Activated CD8-positive, alpha-beta memory T cell treated with anti-CD3 and anti-CD28 coated beads for 36 hours (primary cell): ENCODE results near the gene TREML1. TPM values are rescaled to one million over a fixed set of nuclear protein-coding genes. Genes with fewer than 3 reads are reported as not detected.
"Not testable (repeated sequence)": the region's sequence is repeated elsewhere in the genome, so short reads cannot be mapped to it uniquely, and the experiment has no call there.

Experiments
- CTCF ChIA-PET: fragments of 350-600 bp; sonication (Branson Sonifier 250); formaldehyde crosslinking; loops from one replicate; lab custom pipeline; 2021; ENCODE audit warnings: antibody characterized with exemption; lab: Charles Lee
- POLR2A ChIA-PET: fragments of 350-600 bp; sonication (Branson Sonifier 250); formaldehyde crosslinking; loops from one replicate; lab custom pipeline; 2021; ENCODE audit warnings: antibody characterized with exemption; lab: Charles Lee
- total RNA-seq, 2 experiments: library from RNA; stranded (reverse); gene quantifications; one replicate each; pipeline ENCODE4 v1.2.3, GENCODE V29; 2021

Gene TREML1
- total RNA-seq, 2 experiments from 2014 or later, result not detected

DNA sequence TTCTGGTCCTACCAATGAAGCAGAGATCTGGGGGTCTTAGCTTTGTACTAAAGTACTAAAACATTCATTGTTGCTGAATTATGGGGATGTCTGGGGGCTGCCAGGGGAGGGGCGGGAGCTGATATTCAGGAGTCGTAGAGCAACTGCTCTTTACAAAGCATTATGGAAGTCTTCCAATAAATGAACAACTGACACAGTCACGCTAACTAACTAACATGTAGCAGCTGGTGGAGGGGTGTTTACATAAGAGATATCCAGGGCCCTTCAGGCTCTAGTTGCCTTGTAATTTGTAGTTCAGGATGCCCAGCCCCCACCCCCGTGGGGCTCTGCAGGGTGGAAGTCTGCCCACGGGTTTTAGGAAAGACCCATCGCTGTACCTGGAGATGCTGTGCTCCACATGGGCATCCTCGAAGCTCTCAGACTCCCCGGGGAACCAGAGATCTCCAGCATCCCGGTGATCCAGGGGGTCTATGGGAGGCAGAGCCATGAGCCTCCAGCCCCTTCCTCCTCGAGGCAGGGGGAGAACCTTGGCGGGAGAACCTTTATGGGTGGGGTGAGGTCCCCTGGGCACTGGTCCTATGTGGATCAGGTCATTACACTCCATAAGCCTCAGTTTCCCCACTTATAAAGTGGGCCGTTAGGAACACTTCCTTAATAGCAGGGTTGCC lies 5.4 kb upstream of the TREML1 start:
- ChIA-PET POLR2A (no interaction called here), CTCF (no interaction called here)

GRCh38 chr6:41157323-41157722 lies 3.2 kb upstream of the TREML1 start:
- CTCF ChIA-PET, result no interaction called here
- POLR2A ChIA-PET, result no interaction called here

DNA sequence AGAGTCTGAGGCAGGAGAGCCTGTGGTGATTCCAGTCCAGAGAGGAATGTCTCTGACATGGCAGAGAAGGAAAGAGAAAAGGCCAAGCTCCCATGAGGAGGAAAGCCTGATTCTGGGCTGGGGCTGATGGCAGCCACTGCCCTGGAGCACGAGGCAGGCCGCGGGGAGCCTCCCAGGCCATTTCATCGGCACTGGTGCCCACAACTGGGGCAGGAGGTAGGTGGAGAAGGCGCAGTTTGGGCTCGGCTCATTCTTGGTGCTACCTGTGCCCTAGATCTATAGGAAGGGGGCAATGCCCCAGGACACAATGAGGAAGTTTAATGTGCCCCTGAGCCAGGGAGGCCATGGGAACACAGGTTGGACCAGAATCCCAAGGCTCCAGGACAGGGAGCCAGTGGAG lies 2.6 kb upstream of the TREML1 start:
- POLR2A ChIA-PET, result no interaction called here
- CTCF ChIA-PET, result no interaction called here

- POLR2A ChIA-PET, result no interaction called here
- CTCF ChIA-PET, result no interaction called here
These were observed 1.9 kb upstream of the TREML1 start for GRCh38 chr6:41156001-41156400.

GRCh38 chr6:41155132-41155805 lies 1.1 kb upstream of the TREML1 start:
- ChIA-PET CTCF (no interaction called here), POLR2A (no interaction called here)

GRCh38 chr6:41153451-41153850 lies 696 bp downstream of the TREML1 start:
- CTCF ChIA-PET, result no interaction called here
- POLR2A ChIA-PET, result no interaction called here

DNA sequence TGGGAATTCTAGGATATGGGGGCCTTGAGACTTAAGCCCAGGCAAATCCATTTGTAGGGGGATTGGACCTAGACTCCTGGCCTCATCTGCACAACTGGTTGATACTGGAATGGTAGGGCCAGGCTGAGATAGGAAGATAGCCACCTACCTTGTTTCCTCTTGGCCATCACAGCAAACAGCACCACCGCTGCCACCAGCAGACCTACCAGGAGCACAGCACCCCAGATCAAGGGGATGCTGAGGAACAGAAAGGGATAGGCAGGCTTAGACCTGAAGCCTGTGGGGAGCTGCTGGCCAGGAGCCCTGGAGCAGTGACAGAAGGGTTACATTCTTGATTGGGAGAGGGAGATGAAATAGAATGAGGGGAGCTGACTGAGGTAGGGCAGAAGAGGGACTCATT lies 3.5 kb downstream of the TREML1 start:
- POLR2A ChIA-PET, result no interaction called here
- CTCF ChIA-PET, result no interaction called here

DNA sequence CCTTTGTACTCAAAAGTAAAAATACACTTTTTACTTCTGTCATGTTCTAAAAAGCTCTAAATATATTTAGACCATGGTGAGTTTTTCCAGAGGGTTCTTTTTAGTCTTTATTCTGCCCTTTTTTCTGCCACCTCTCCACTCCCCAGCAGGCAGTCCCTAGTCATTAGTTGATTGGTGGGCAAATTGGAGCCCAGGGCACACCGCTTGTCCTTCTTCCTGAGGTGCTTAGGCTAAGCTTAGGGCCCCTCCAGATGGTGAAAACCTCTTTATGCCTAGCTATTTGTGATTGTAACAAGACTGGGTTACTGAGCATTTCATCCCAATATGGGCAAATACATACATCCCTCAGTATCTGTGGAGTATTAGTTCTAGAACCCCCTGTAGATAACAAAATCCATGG lies 6.2 kb downstream of the TREML1 start:
- CTCF ChIA-PET, result no interaction called here
- POLR2A ChIA-PET, result no interaction called here

- ChIA-PET CTCF (no interaction called here), POLR2A (no interaction called here)
These were observed 17.2 kb downstream of the TREML1 start for GRCh38 chr6:41136911-41137310.

GRCh38 chr6:41135062-41135832 lies 18.9 kb downstream of the TREML1 start:
- ChIA-PET POLR2A (no interaction called here), CTCF (no interaction called here)

- ChIA-PET POLR2A (no interaction called here), CTCF (no interaction called here)
These were observed 21.9 kb downstream of the TREML1 start for GRCh38 chr6:41132254-41132653.

- ChIA-PET CTCF (no interaction called here), POLR2A (no interaction called here)
These were observed 28.9 kb downstream of the TREML1 start for GRCh38 chr6:41125282-41125681.

GRCh38 chr6:41122918-41123317 lies 31.2 kb downstream of the TREML1 start:
- POLR2A ChIA-PET, result no interaction called here
- CTCF ChIA-PET, result no interaction called here

- POLR2A ChIA-PET, result no interaction called here
- CTCF ChIA-PET, result no interaction called here
These were observed 31.8 kb downstream of the TREML1 start for GRCh38 chr6:41122373-41122772.

DNA sequence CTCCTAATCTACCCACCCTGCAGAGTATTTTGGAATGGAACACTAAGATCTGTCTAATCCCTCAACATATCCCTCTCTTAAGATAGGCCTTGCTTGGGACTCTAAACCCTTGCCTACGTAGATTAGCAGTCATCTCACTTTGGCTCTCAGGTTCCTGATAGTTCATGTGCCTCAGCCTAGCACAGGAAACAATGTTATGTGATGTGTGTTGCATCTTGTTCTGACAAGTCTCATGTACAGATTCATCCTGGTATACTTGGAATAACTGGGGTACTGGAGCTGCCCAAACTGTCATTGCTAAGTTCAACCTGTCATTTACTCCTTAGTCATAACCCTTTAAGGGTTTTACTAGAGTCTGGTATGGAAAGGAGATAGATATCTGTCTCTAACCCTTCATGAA lies 34.1 kb downstream of the TREML1 start:
- CTCF ChIA-PET, result no interaction called here

GRCh38 chr6:41119508-41119907 lies 34.6 kb downstream of the TREML1 start:
- POLR2A ChIA-PET, result no interaction called here
- CTCF ChIA-PET, result interaction anchor here (1.2 kb wide), 1 partner anchor 15 kb away, joined by 3 read pairs; no protein-coding TSS in a partner anchor

More for the DNA sequence above, 34.1 kb downstream of the TREML1 start:
- POLR2A ChIA-PET, result no interaction called here

DNA sequence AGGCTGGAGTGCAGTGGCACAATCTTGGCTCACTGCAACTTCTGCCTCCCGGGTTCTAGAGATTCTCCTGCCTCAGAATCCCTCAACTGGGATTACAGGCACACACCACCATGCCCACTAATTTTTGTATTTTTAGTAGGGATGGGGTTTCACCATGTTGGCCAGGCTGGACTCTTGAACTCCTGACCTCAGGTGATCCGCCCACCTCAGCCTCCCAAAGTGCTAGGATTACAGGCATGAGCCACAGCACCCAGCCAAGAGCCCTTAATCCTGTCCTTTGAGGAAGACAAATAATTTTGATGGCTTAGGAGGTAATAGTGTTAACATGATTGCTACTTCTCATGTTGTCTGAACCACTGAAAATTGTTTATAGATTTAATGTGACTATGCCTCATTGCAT lies 39.1 kb downstream of the TREML1 start:
- POLR2A ChIA-PET, CTCF ChIA-PET: not testable (repeated sequence)

DNA sequence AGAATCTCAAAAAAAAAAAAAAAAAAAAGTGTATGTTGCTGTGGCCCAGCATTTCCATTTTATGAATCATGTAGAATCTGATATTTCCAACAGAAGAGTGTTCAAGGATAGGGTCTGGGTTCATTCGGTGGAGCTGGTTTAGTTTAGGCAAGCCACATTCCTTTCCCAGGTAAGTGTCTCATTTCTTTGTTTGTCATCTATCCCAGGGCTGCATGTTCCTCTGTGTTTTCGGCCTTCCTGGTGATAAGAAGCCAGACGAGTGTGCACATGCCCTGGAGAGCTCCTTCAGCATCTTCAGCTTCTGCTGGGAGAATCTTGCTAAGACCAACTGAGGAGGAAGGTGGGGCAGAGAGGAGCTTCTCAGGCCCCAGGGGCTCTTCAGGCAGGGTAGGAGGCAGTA lies 43.1 kb downstream of the TREML1 start:
- POLR2A ChIA-PET, result no interaction called here

DNA sequence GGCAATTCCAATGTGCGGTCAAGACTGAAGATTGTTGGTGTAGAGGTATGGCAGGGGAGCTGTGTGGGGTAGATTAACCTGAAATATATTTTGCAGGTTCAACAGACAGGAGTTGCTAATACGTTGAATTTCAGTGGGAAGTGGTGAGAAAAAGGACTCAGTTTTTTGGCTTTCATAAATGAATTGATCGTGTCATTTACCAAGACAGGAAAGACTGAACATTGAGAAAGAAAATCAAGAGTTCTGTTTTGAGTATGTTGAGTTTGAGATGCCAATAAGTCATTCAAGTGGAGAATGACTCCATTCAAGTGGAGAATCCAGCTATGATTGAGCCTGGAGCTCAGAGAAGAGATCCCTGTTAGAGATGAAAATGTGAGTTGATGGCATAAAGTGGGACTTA lies 50.3 kb downstream of the TREML1 start:
- POLR2A ChIA-PET, result no interaction called here
- CTCF ChIA-PET, result interaction anchor here (1.5 to 2.2 kb wide), 2 partner anchors 12 to 216 kb away, joined by 4 to 5 read pairs; no protein-coding TSS in a partner anchor

More for the DNA sequence above, 43.1 kb downstream of the TREML1 start:
- CTCF ChIA-PET, result interaction anchor here (0.7 kb wide), 1 partner anchor 84 kb away, joined by 4 read pairs; no protein-coding TSS in a partner anchor

DNA sequence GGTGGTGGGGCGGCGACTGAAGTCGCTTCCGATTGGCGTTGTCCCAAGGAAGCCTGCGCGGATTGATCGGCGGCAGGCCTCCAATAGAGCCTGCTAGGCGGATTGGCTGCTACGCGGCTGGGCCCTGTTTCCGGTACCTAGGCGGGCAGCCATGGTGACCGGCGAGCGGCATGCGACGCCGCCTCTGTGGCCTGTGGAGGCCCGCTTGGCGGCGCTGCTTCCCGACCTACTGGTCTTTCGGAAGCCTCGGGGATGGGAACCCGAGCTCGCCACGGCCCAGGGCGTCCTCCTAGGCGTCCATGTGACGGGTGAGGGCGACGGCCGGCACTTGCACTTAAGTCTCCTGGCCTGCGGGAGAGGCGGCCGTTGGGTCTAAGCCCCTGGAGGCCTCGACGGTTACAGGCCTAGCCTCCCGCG lies 53.3 kb downstream of the TREML1 start:
- ChIA-PET CTCF (interaction anchor here (0.8 to 1.6 kb wide), 2 partner anchors 9 to 81 kb away, joined by 3 to 4 read pairs; no protein-coding TSS in a partner anchor), POLR2A (no interaction called here)
